Panc1 (cell line): ENCODE results near the gene DUOX1. TPM values are rescaled to one million over a fixed set of nuclear protein-coding genes. Genes with fewer than 3 reads are reported as not detected.

Experiments
- ATAC-seq: fragments of 200-7000 bp; cut with Tn5 transposase; 2 replicates; pipeline ENCODE4 v1.9.1; 2020; ENCODE audit warnings: mild to moderate bottlenecking, moderate library complexity
- BruUV-seq: library from RNA; stranded (reverse); fragments of 400-500 nt; replicated peaks from 2 replicates; lab custom pipeline; 2021; lab: Mats Ljungman, UMichigan
- CTCF ChIA-PET: fragments of 300-600 bp; sonication (Branson Sonifier 250); formaldehyde crosslinking; loops from one replicate; lab custom pipeline; 2022; ENCODE audit warnings: antibody characterized with exemption; lab: Charles Lee
- POLR2A ChIA-PET: fragments of 300-600 bp; sonication (Branson Sonifier 250); formaldehyde crosslinking; loops from one replicate; lab custom pipeline; 2022; ENCODE audit warnings: antibody characterized with exemption; lab: Charles Lee
- DNase-seq: peaks from one replicate; pipeline ENCODE4 v3.0.0-alpha.2; 2010; ENCODE audit warnings: low read depth, low spot score
- H3K27ac ChIP-seq: 2 replicates; pipeline ENCODE4 v1.5.1; 2011; ENCODE audit warnings: mild to moderate bottlenecking, low read length, inconsistent platforms
- H3K27me3 ChIP-seq: fragments of 200-500 bp; sonication (Bioruptor generic); 2 replicates; pipeline ENCODE4 v1.6.0; 2014; ENCODE audit warnings: low read length, inconsistent platforms; ENCODE audit not compliant: control insufficient read depth, insufficient read depth
- H3K36me3 ChIP-seq: fragments of 200-500 bp; sonication (Bioruptor generic); 2 replicates; pipeline ENCODE4 v1.5.1; 2014; ENCODE audit warnings: inconsistent platforms, mild to moderate bottlenecking, low read length, moderate library complexity; ENCODE audit not compliant: control insufficient read depth, insufficient read depth
- H3K4me1 ChIP-seq: 2 replicates; pipeline ENCODE4 v1.5.1; 2011; ENCODE audit warnings: inconsistent platforms, mild to moderate bottlenecking, low read length, moderate library complexity; ENCODE audit not compliant: control insufficient read depth, insufficient read depth
- H3K4me3 ChIP-seq, 2 experiments: 2 replicates each; pipeline ENCODE4 v1.5.1; 2011 to 2012; ENCODE audit warnings: low read depth in 2 of 2, low read length in 2 of 2, mild to moderate bottlenecking in 2 of 2, inconsistent platforms in 1 of 2, moderate library complexity in 1 of 2
- H3K9me3 ChIP-seq: fragments of 200-500 bp; sonication (Bioruptor generic); 2 replicates; pipeline ENCODE4 v1.5.1; 2014; ENCODE audit warnings: low read depth, mild to moderate bottlenecking, inconsistent platforms, low read length, moderate library complexity; ENCODE audit not compliant: control insufficient read depth, insufficient read depth
- POLR2AphosphoS5 ChIP-seq: IDR thresholded peaks from 2 replicates; pipeline ENCODE4 v1.6.1; 2012; ENCODE audit warnings: mild to moderate bottlenecking, low read depth, low read length, moderate library complexity
- SIN3A ChIP-seq: IDR thresholded peaks from 2 replicates; pipeline ENCODE4 v1.6.1; 2012; ENCODE audit warnings: low read depth, mild to moderate bottlenecking, low read length, moderate library complexity, borderline replicate concordance; ENCODE audit not compliant: insufficient read depth
- TCF7L2 ChIP-seq: IDR thresholded peaks from 2 replicates; pipeline ENCODE4 v1.6.1; 2011; ENCODE audit warnings: mild to moderate bottlenecking, low read depth, low read length, inconsistent platforms
- in situ Hi-C: cut with HindIII; loops from 2 replicates; pipeline ENCODE4 v1.10.0; 2016; ENCODE audit warnings: low sequenced_read_pairs, low pct_unique_long_range_greater_than_20kb
- intact Hi-C: fragments of 100-400 bp; cut with micrococcal nuclease; formaldehyde crosslinking; loops from one replicate; pipeline ENCODE4 v1.10.0; 2022; ENCODE audit not compliant: unreplicated experiment
- total RNA-seq: library from RNA; stranded (reverse); gene quantifications from one replicate; pipeline ENCODE4 v1.2.1, GENCODE V29; 2021; ENCODE audit not compliant: unreplicated experiment
- TF ChIP-seq, protein P1 (sequence below), 2 experiments: IDR thresholded peaks; 2 replicates each; pipeline ENCODE4 v1.6.1; 2011 to 2012; ENCODE audit warnings: low read depth in 2 of 2, control low read depth in 1 of 2, low read length in 1 of 2, mild to moderate bottlenecking in 1 of 2, moderate library complexity in 1 of 2; ENCODE audit not compliant: insufficient read depth in 1 of 2
- TF ChIP-seq, protein P2 (sequence below): fragments of 450-650 bp; IDR thresholded peaks from 2 replicates; pipeline ENCODE4 v1.5.1; 2017; ENCODE audit warnings: mild to moderate bottlenecking

Gene DUOX1
- total RNA-seq, 1 experiment from 2014 or later: 0.31 TPM

DNA sequence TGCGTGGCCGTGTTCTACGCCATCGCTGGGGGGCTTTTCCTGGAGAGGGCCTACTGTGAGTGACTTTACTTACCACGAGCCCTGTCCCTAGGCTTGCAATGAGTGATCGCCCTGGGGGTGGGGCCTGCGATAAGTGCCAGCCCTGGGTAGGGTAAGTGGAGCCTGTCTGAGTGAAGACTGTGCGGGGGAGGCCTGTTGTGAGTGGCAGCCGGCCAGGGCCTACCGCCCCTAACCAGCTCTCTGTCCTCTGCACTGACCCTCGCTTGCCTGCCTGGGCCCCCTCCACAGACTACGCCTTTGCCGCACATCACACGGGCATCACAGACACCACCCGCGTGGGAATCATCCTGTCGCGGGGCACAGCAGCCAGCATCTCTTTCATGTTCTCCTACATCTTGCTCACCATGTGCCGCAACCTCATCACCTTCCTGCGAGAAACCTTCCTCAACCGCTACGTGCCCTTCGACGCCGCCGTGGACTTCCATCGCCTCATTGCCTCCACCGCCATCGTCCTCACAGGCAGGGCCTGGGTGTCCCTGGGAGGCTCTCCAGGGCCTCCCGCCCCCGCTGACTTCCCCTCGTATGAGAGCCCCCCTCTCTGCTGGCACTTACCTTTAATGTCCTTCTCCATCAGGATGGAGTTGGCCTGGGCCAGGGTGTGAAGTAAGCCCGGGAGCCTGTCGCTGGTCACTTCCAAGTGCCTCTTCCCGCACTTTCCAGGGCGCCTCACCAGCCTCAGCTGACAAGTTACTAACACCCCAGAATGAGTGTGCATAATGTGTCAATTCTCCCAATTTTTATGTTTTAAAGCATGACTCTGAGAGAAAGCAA, 22.4 kb downstream of the DUOX1 start:
- intact Hi-C loops: no loop called here

DNA sequence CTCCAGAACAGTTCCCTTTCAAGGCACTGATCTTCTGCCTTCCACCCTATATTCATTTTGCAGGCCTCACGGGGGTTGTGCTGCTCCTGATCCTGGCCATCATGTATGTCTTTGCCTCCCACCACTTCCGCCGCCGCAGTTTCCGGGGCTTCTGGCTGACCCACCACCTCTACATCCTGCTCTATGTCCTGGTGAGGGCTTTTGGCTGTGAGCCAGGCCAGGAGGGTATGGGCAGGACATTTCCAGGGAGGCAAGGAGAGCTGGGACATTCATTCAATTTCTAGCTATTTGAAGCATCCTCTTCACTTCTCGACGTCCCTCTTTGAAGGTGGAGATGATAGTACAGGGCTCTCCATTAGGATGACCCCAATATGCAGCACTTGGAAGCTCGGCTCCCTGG, 25.9 kb downstream of the DUOX1 start:
- BruUV-seq: no TSS peak
- no peak for ATAC-seq
- Histone ChIP-seq H3K9me3 (no peaks in the 10 kb centered on the region), H3K27ac (no peak overlapping the region), H3K27me3 (no peaks in the 10 kb centered on the region), H3K36me3 (no peaks in the 10 kb centered on the region), H3K4me3 (no peak overlapping the region), H3K4me1 (no peaks in the 10 kb centered on the region)
- in situ Hi-C loops: no loop called here
- TF ChIP-seq POLR2AphosphoS5: no peak
- TF ChIP-seq, protein P1, sequence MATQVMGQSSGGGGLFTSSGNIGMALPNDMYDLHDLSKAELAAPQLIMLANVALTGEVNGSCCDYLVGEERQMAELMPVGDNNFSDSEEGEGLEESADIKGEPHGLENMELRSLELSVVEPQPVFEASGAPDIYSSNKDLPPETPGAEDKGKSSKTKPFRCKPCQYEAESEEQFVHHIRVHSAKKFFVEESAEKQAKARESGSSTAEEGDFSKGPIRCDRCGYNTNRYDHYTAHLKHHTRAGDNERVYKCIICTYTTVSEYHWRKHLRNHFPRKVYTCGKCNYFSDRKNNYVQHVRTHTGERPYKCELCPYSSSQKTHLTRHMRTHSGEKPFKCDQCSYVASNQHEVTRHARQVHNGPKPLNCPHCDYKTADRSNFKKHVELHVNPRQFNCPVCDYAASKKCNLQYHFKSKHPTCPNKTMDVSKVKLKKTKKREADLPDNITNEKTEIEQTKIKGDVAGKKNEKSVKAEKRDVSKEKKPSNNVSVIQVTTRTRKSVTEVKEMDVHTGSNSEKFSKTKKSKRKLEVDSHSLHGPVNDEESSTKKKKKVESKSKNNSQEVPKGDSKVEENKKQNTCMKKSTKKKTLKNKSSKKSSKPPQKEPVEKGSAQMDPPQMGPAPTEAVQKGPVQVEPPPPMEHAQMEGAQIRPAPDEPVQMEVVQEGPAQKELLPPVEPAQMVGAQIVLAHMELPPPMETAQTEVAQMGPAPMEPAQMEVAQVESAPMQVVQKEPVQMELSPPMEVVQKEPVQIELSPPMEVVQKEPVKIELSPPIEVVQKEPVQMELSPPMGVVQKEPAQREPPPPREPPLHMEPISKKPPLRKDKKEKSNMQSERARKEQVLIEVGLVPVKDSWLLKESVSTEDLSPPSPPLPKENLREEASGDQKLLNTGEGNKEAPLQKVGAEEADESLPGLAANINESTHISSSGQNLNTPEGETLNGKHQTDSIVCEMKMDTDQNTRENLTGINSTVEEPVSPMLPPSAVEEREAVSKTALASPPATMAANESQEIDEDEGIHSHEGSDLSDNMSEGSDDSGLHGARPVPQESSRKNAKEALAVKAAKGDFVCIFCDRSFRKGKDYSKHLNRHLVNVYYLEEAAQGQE (IDR thresholded peaks at IDR 0.05; ENCODE audit: insufficient read depth in 1 of 2, low read depth in 2 of 2, low read length in 1 of 2): no peak
- TF ChIP-seq, protein P2, sequence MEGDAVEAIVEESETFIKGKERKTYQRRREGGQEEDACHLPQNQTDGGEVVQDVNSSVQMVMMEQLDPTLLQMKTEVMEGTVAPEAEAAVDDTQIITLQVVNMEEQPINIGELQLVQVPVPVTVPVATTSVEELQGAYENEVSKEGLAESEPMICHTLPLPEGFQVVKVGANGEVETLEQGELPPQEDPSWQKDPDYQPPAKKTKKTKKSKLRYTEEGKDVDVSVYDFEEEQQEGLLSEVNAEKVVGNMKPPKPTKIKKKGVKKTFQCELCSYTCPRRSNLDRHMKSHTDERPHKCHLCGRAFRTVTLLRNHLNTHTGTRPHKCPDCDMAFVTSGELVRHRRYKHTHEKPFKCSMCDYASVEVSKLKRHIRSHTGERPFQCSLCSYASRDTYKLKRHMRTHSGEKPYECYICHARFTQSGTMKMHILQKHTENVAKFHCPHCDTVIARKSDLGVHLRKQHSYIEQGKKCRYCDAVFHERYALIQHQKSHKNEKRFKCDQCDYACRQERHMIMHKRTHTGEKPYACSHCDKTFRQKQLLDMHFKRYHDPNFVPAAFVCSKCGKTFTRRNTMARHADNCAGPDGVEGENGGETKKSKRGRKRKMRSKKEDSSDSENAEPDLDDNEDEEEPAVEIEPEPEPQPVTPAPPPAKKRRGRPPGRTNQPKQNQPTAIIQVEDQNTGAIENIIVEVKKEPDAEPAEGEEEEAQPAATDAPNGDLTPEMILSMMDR: no peak
- no peak for TF ChIP-seq SIN3A
- no peak for TF ChIP-seq TCF7L2
- ChIA-PET POLR2A (no interaction called here), CTCF (no interaction called here)
- intact Hi-C loops: no loop called here
- no peak for DNase-seq

More for the DNA sequence above, 22.4 kb downstream of the DUOX1 start:
- no peaks in the 10 kb centered on the region for H3K27me3 ChIP-seq
- H3K27ac ChIP-seq: no peak overlapping the region
- ATAC-seq (no peak), DNase-seq (no peak)
- no TSS peak for BruUV-seq
- H3K36me3 ChIP-seq: no peaks in the 10 kb centered on the region
- in situ Hi-C loops: no loop called here
- POLR2A ChIA-PET: no interaction called here
- TF ChIP-seq SIN3A: no peak
- no peak for TF ChIP-seq TCF7L2
- no peak for TF ChIP-seq POLR2AphosphoS5
- TF ChIP-seq, protein P2: no peak
- TF ChIP-seq, protein P1 (IDR thresholded peaks at IDR 0.05; ENCODE audit: insufficient read depth in 1 of 2, low read depth in 2 of 2, low read length in 1 of 2): no peak
- no peaks in the 10 kb centered on the region for H3K9me3 ChIP-seq
- H3K4me1 ChIP-seq: no peaks in the 10 kb centered on the region
- H3K4me3 ChIP-seq: no peak overlapping the region
- CTCF ChIA-PET: no interaction called here
